Activated CD8-positive, alpha-beta memory T cell treated with anti-CD3 and anti-CD28 coated beads, Interleukin-2, amount 10 ng/mL, durations not matched to agents 7 days and 5 days (primary cell): ENCODE results near the gene DAD1. TPM values are rescaled to one million over a fixed set of nuclear protein-coding genes. Genes with fewer than 3 reads are reported as not detected.
"Not testable (repeated sequence)": the region's sequence is repeated elsewhere in the genome, so short reads cannot be mapped to it uniquely, and the experiment has no call there.

ENCODE experiments used
- ATAC-seq: fragments of 150-1000 bp; cut with Tn5 transposase; one replicate; pipeline ENCODE4 v1.10.0; 2021; ENCODE audit warnings: moderate library complexity
- CTCF ChIA-PET: fragments of 350-600 bp; sonication (Branson Sonifier 250); formaldehyde crosslinking; loops from one replicate; lab custom pipeline; 2021; ENCODE audit warnings: antibody characterized with exemption; lab: Charles Lee
- DNase-seq: peaks from one replicate; pipeline ENCODE4 v3.0.0-alpha.2; 2020
- H3K27ac Mint-ChIP-seq: one replicate; pipeline ENCODE4 v1.8.0; 2021; ENCODE audit warnings: mild to moderate bottlenecking, mixed read lengths
- H3K27me3 Mint-ChIP-seq: one replicate; pipeline ENCODE4 v1.8.0; 2021; ENCODE audit warnings: mixed read lengths
- H3K36me3 Mint-ChIP-seq: one replicate; pipeline ENCODE4 v1.8.0; 2021; ENCODE audit warnings: mild to moderate bottlenecking, mixed read lengths
- H3K4me1 Mint-ChIP-seq: one replicate; pipeline ENCODE4 v1.8.0; 2021; ENCODE audit warnings: mixed read lengths
- H3K4me3 Mint-ChIP-seq: one replicate; pipeline ENCODE4 v1.8.0; 2021; ENCODE audit warnings: mild to moderate bottlenecking, moderate library complexity, mixed read lengths
- H3K9me3 Mint-ChIP-seq: one replicate; pipeline ENCODE4 v1.8.0; 2022; ENCODE audit warnings: low read depth, mixed read lengths
- total RNA-seq, 2 experiments: library from RNA; stranded (reverse); gene quantifications; one replicate each; pipeline ENCODE4 v1.2.3, GENCODE V29; 2021

Gene DAD1
- total RNA-seq, 2 experiments from 2014 or later, result 115 to 185 TPM

GRCh38 chr14:22596354-22596879 is 7.4 kb upstream of the DAD1 start:
- Mint-ChIP-seq H3K36me3 (no peaks in the 10 kb centered on the region), H3K4me1 (peaks cover 25% of the 10 kb centered on the region), H3K4me3 (no peak overlapping the region), H3K27me3 (peaks cover 5% of the 10 kb centered on the region), H3K27ac (no peak overlapping the region), H3K9me3 (no peaks in the 10 kb centered on the region)
- DNase-seq, result no peak
- no peak for ATAC-seq
- CTCF ChIA-PET, result interaction anchor here (0.9 to 3.8 kb wide), 3 partner anchors 13 to 39 kb away, joined by 3 to 31 read pairs (median 3); no protein-coding TSS in a partner anchor

DNA sequence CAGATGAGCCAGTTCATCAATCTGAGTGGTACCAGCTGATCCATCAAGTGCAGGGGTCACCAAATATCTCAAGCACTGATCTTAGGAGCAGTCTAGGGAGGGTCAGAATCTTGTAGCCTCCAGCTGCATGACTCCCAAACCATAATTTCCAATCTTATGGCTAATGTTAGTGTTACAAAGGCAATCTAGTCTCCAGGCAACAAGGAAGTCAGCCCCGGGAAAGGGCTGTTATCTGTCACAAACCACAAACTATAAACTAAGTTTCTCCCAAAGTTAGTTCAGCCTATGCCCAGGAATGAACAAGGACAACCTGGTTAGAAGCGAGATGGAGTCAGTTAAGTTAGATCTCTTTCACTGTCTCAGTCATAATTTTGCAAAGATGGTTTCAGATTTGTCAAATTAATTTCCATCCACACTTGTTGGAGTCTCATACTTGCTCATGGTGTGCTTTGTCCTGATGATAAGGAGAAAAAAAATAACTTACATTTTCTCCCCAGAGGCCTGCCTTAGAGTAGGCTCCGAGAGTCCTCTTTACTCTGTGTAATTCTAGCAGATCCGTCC is 5.2 kb upstream of the DAD1 start:
- H3K27ac Mint-ChIP-seq, result no peak overlapping the region
- H3K4me1 Mint-ChIP-seq, result peaks cover 29% of the 10 kb centered on the region
- H3K27me3 Mint-ChIP-seq, result peaks cover 5% of the 10 kb centered on the region
- ATAC-seq, result no peak
- no peaks in the 10 kb centered on the region for H3K36me3 Mint-ChIP-seq
- CTCF ChIA-PET, result interaction anchor here (1.0 to 1.2 kb wide), 2 partner anchors 65 to 259 kb away, joined by 4 read pairs; no protein-coding TSS in a partner anchor
- no peak for DNase-seq
- no peak overlapping the region for H3K4me3 Mint-ChIP-seq
- H3K9me3 Mint-ChIP-seq, result no peaks in the 10 kb centered on the region

GRCh38 chr14:22593601-22594000 is 4.6 kb upstream of the DAD1 start:
- Mint-ChIP-seq H3K27ac (no peak overlapping the region), H3K36me3 (peaks cover 2% of the 10 kb centered on the region), H3K4me3 (no peak overlapping the region), H3K9me3 (no peaks in the 10 kb centered on the region), H3K4me1 (peaks cover 25% of the 10 kb centered on the region), H3K27me3 (peaks cover 5% of the 10 kb centered on the region)
- CTCF ChIA-PET, result interaction anchor here (0.8 to 1.2 kb wide), 2 partner anchors 260 to 337 kb away, joined by 3 to 4 read pairs; no protein-coding TSS in a partner anchor
- no peak for DNase-seq
- no peak for ATAC-seq

DNA sequence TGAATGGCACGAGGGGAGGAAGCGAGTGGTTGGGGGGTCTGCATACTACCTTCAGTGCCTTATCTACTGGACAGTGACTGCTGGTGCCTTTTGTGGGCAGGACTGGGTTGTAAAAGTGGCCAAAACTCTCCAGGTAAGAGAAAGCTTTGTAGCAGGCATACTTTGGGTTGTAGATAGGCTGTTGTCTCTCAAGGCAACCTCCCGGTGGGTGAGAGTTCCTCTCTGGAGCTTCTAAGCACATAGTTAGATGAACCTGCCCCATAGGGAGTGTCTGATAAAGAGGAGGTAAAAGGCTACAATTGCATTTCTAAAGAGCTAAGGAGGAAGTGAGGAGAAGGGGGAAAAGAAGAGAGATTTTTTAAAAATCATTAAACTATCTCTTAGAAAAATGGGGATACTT is 4.2 kb upstream of the DAD1 start:
- Mint-ChIP-seq H3K36me3 (peaks cover 2% of the 10 kb centered on the region), H3K27me3 (peaks cover 5% of the 10 kb centered on the region), H3K4me1 (peaks cover 26% of the 10 kb centered on the region), H3K9me3 (no peaks in the 10 kb centered on the region), H3K27ac (peak overlapping the region; percentile 60), H3K4me3 (no peak overlapping the region)
- DNase-seq, result no peak
- CTCF ChIA-PET, result interaction anchor here (0.8 to 1.9 kb wide), 3 partner anchors 260 to 615 kb away, joined by 3 to 4 read pairs (median 4); no protein-coding TSS in a partner anchor
- no peak for ATAC-seq

DNA sequence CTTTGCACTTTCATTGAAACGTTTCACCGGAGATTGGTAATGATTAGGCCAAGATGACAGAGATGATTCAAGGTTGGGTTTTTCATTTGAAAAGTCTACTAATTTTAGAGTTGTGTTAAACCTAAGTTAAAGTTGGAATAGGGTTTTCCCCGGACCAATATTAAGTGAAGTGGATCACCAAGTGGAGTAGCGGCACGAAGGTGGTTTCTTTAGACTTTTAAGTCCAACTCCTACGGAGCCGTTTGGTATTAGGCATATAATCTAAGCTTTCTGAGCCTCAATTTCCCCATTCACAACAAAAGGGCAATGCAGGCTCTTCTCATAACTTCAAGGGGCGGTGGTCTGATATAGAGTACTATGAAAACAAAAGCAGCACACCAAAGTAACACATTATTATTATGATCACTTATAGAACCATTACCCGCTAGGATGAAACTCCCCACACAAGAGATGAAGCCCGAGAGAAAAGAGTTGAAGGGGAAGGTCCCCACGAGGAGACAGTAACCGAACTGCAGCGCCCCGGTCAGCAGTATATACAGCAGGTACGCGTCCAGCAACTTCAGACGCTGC is 413 bp downstream of the DAD1 start:
- no peak for DNase-seq
- Mint-ChIP-seq H3K4me1 (peaks cover 63% of the 10 kb centered on the region), H3K27ac (peak overlapping the region; percentile 100), H3K36me3 (peaks cover 12% of the 10 kb centered on the region), H3K27me3 (peaks cover 2% of the 10 kb centered on the region), H3K9me3 (no peaks in the 10 kb centered on the region), H3K4me3 (peak overlapping the region; percentile 86)
- no peak for ATAC-seq
- CTCF ChIA-PET, result interaction anchor here (0.6 to 14.7 kb wide), 21 partner anchors 10 to 764 kb away, joined by 3 to 172 read pairs (median 6); partner anchors contain the start of genes ABHD4 and OXA1L

GRCh38 chr14:22587677-22588422 is 1.2 kb downstream of the DAD1 start:
- H3K9me3 Mint-ChIP-seq, H3K27me3 Mint-ChIP-seq, ATAC-seq, DNase-seq: not testable (repeated sequence)
- Mint-ChIP-seq H3K4me1 (peaks cover 71% of the 10 kb centered on the region), H3K27ac (peak overlapping the region; percentile 100), H3K36me3 (peaks cover 18% of the 10 kb centered on the region), H3K4me3 (peak overlapping the region; percentile 86)
- CTCF ChIA-PET, result interaction anchor here (0.6 to 14.7 kb wide), 9 partner anchors 11 to 399 kb away, joined by 3 to 172 read pairs (median 8); no protein-coding TSS in a partner anchor

- Mint-ChIP-seq H3K4me1 (peaks cover 76% of the 10 kb centered on the region), H3K27ac (peak overlapping the region; percentile 100), H3K27me3 (no peaks in the 10 kb centered on the region), H3K9me3 (no peaks in the 10 kb centered on the region), H3K4me3 (peak overlapping the region; percentile 86), H3K36me3 (peaks cover 20% of the 10 kb centered on the region)
- CTCF ChIA-PET, result interaction anchor here (1.3 to 14.7 kb wide), 2 partner anchors 17 to 30 kb away, joined by 3 to 172 read pairs; no protein-coding TSS in a partner anchor
- DNase-seq, result no peak
- no peak for ATAC-seq
Measured at GRCh38 chr14:22587247-22587646, 1.8 kb downstream of the DAD1 start.

DNA sequence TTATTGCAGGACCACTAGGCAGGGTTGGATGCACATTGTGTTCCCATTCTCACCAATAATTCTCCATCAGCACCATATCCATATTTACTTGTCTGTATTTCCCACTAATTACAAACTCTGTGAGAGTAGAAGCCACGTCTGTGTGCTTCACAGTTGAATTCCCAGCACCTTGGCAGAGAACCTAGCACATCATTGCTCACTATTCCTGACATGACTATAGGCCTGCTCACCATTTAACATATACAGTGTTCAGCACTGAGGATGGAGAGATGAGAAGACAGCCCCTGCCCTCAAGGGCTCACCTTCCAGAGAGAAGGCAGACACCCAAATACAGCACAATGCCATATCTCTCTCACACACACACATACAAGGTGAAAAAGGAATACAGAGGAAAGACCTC is 5.0 kb downstream of the DAD1 start:
- H3K27ac Mint-ChIP-seq, result peak overlapping the region; percentile 4
- CTCF ChIA-PET, result interaction anchor here (1.1 to 14.7 kb wide), 4 partner anchors 13 to 289 kb away, joined by 3 to 172 read pairs (median 4); no protein-coding TSS in a partner anchor
- H3K27me3 Mint-ChIP-seq, result no peaks in the 10 kb centered on the region
- H3K4me3 Mint-ChIP-seq, result no peak overlapping the region
- no peak for DNase-seq
- peaks cover 70% of the 10 kb centered on the region for H3K4me1 Mint-ChIP-seq
- peaks cover 25% of the 10 kb centered on the region for H3K36me3 Mint-ChIP-seq
- ATAC-seq, result no peak
- H3K9me3 Mint-ChIP-seq, result no peaks in the 10 kb centered on the region

GRCh38 chr14:22580625-22581024 is 8.4 kb downstream of the DAD1 start:
- no peak overlapping the region for H3K4me3 Mint-ChIP-seq
- ATAC-seq, result no peak
- no peaks in the 10 kb centered on the region for H3K9me3 Mint-ChIP-seq
- H3K36me3 Mint-ChIP-seq, result peaks cover 33% of the 10 kb centered on the region
- H3K27ac Mint-ChIP-seq, result no peak overlapping the region
- DNase-seq, result no peak
- CTCF ChIA-PET, result interaction anchor here (14.7 kb wide), 1 partner anchor 11 kb away, joined by 172 read pairs; no protein-coding TSS in a partner anchor
- H3K4me1 Mint-ChIP-seq, result peaks cover 66% of the 10 kb centered on the region
- H3K27me3 Mint-ChIP-seq, result no peaks in the 10 kb centered on the region

DNA sequence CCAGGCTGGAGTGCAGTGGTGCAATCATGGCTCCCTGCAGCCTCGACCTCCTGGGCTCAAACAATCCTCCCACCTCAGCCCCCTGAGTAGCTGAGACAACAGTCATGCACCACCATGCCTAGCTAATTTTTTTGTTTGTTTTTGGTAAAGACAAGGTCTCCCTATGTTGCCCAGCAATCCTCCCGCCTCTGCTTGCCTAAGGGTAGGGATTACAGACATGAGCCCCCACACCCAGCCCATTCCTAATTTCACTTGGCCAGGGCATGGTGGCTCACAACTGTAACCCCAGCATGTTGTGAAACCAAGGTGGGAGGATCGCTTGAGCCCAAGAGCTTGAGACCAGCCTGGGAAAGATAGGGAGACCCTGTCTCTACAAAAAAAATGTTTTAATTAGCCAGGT is 9.1 kb downstream of the DAD1 start:
- H3K36me3 Mint-ChIP-seq, result peaks cover 34% of the 10 kb centered on the region
- peaks cover 58% of the 10 kb centered on the region for H3K4me1 Mint-ChIP-seq
- H3K4me3 Mint-ChIP-seq, result no peak overlapping the region

GRCh38 chr14:22579236-22579635 is 9.8 kb downstream of the DAD1 start:
- DNase-seq (no peak), ATAC-seq (no peak)
- Mint-ChIP-seq H3K36me3 (peaks cover 39% of the 10 kb centered on the region), H3K9me3 (no peaks in the 10 kb centered on the region), H3K4me1 (peaks cover 56% of the 10 kb centered on the region), H3K27ac (peak overlapping the region; percentile 1), H3K4me3 (no peak overlapping the region), H3K27me3 (no peaks in the 10 kb centered on the region)
- CTCF ChIA-PET, result interaction anchor here (2.3 to 14.7 kb wide), 2 partner anchors 9 to 10 kb away, joined by 11 to 172 read pairs; partner anchors contain the start of gene DAD1

More for the DNA sequence above, 9.1 kb downstream of the DAD1 start:
- Mint-ChIP-seq H3K27me3 (no peaks in the 10 kb centered on the region), H3K27ac (no peak overlapping the region), H3K9me3 (no peaks in the 10 kb centered on the region)
- CTCF ChIA-PET, result interaction anchor here (2.3 to 14.7 kb wide), 2 partner anchors 9 to 10 kb away, joined by 11 to 172 read pairs; partner anchors contain the start of gene DAD1
- DNase-seq (no peak), ATAC-seq (no peak)

GRCh38 chr14:22577334-22577908 is 11.6 kb downstream of the DAD1 start:
- no peak for ATAC-seq
- H3K27me3 Mint-ChIP-seq, result no peaks in the 10 kb centered on the region
- DNase-seq, result no peak
- H3K36me3 Mint-ChIP-seq, result peaks cover 44% of the 10 kb centered on the region
- H3K9me3 Mint-ChIP-seq, result no peaks in the 10 kb centered on the region
- no peak overlapping the region for H3K4me3 Mint-ChIP-seq
- peaks cover 53% of the 10 kb centered on the region for H3K4me1 Mint-ChIP-seq
- no peak overlapping the region for H3K27ac Mint-ChIP-seq
- CTCF ChIA-PET, result no interaction called here
